H9 (cell line): ENCODE data around the gene CFAP97. TPM values are rescaled to one million over a fixed set of nuclear protein-coding genes. Genes with fewer than 3 reads are reported as not detected.
"Not testable (repeated sequence)": the region's sequence is repeated elsewhere in the genome, so short reads cannot be mapped to it uniquely, and the experiment has no call there.

Source experiments
- DNase-seq: peaks from one replicate; pipeline ENCODE4 v3.0.0-alpha.2; 2017
- H2AFZ ChIP-seq: one replicate; pipeline ENCODE4 v1.6.1; 2013; ENCODE audit warnings: mild to moderate bottlenecking, low read length, control low read depth, moderate library complexity
- H2AK5ac ChIP-seq: 2 replicates; pipeline ENCODE4 v1.6.1; 2013; ENCODE audit warnings: low read length, control low read depth, mixed read lengths; ENCODE audit not compliant: insufficient read length
- H2BK120ac ChIP-seq: one replicate; pipeline ENCODE4 v1.6.1; 2013; ENCODE audit warnings: low read depth, mild to moderate bottlenecking, low read length, control low read depth, inconsistent platforms; ENCODE audit not compliant: poor library complexity, severe bottlenecking
- H2BK12ac ChIP-seq: 2 replicates; pipeline ENCODE4 v1.6.1; 2013; ENCODE audit warnings: low read length, control low read depth, mixed read lengths, low read depth; ENCODE audit not compliant: insufficient read length
- H2BK15ac ChIP-seq: 2 replicates; pipeline ENCODE4 v1.6.1; 2013; ENCODE audit warnings: low read depth, low read length, control low read depth
- H2BK20ac ChIP-seq: one replicate; pipeline ENCODE4 v1.6.1; 2013; ENCODE audit warnings: low read depth, mild to moderate bottlenecking, low read length, control low read depth, inconsistent platforms; ENCODE audit not compliant: poor library complexity, severe bottlenecking
- H2BK5ac ChIP-seq: 2 replicates; pipeline ENCODE4 v1.6.1; 2013; ENCODE audit warnings: low read length, control low read depth, mixed read lengths; ENCODE audit not compliant: insufficient read length
- H3K14ac ChIP-seq: 2 replicates; pipeline ENCODE4 v1.6.1; 2013; ENCODE audit warnings: low read length, control low read depth; ENCODE audit not compliant: insufficient read depth
- H3K18ac ChIP-seq: 2 replicates; pipeline ENCODE4 v1.6.1; 2013; ENCODE audit warnings: low read depth, mild to moderate bottlenecking, mixed read lengths, low read length, control low read depth; ENCODE audit not compliant: insufficient read length
- H3K23ac ChIP-seq: 2 replicates; pipeline ENCODE4 v1.6.1; 2013; ENCODE audit warnings: low read length, control low read depth, mixed read lengths, low read depth; ENCODE audit not compliant: insufficient read length
- H3K23me2 ChIP-seq: 2 replicates; pipeline ENCODE4 v1.6.1; 2013; ENCODE audit warnings: low read depth, mild to moderate bottlenecking, mixed read lengths, low read length, control low read depth; ENCODE audit not compliant: insufficient read length, poor library complexity, severe bottlenecking
- H3K27ac ChIP-seq: 2 replicates; pipeline ENCODE4 v1.5.1; 2013; ENCODE audit warnings: low read length, control low read depth, mixed read lengths, low read depth; ENCODE audit not compliant: insufficient read length
- H3K27me3 ChIP-seq: 2 replicates; pipeline ENCODE4 v1.6.1; 2013; ENCODE audit warnings: low read length, control low read depth, inconsistent platforms; ENCODE audit not compliant: insufficient read depth
- H3K4ac ChIP-seq: 2 replicates; pipeline ENCODE4 v1.6.1; 2013; ENCODE audit warnings: low read depth, mild to moderate bottlenecking, control low read depth, inconsistent platforms, low read length, moderate library complexity
- H3K4me1 ChIP-seq: 2 replicates; pipeline ENCODE4 v1.6.1; 2013; ENCODE audit warnings: low read length, control low read depth, inconsistent platforms; ENCODE audit not compliant: insufficient read depth
- H3K4me2 ChIP-seq: 2 replicates; pipeline ENCODE4 v1.6.1; 2013; ENCODE audit warnings: low read length, control low read depth, mixed read lengths; ENCODE audit not compliant: insufficient read length, insufficient read depth
- H3K56ac ChIP-seq: 2 replicates; pipeline ENCODE4 v1.6.1; 2013; ENCODE audit warnings: low read depth, mild to moderate bottlenecking, mixed read lengths, low read length, control low read depth; ENCODE audit not compliant: insufficient read length
- H3K79me1 ChIP-seq: 2 replicates; pipeline ENCODE4 v1.6.1; 2013; ENCODE audit warnings: low read depth, mild to moderate bottlenecking, moderate library complexity, low read length, control low read depth, inconsistent platforms; ENCODE audit not compliant: insufficient read depth, poor library complexity, severe bottlenecking
- H3K79me2 ChIP-seq: 2 replicates; pipeline ENCODE4 v1.6.1; 2013; ENCODE audit warnings: low read length, control low read depth, inconsistent platforms; ENCODE audit not compliant: insufficient read depth
- H3K9ac ChIP-seq: 2 replicates; pipeline ENCODE4 v1.6.1; 2013; ENCODE audit warnings: low read length, control low read depth, mixed read lengths; ENCODE audit not compliant: insufficient read length; ENCODE audit errors: extremely low read depth
- H3K9me3 ChIP-seq: one replicate; pipeline ENCODE4 v1.6.1; 2013; ENCODE audit warnings: low read depth, low read length, inconsistent platforms; ENCODE audit not compliant: control insufficient read depth
- H3T11ph ChIP-seq: one replicate; pipeline ENCODE4 v1.6.1; 2013; ENCODE audit warnings: mild to moderate bottlenecking, low read length, control low read depth, inconsistent platforms
- H4K20me1 ChIP-seq: one replicate; pipeline ENCODE4 v1.6.1; 2013; ENCODE audit not compliant: control insufficient read depth, insufficient read length, insufficient read depth
- H4K5ac ChIP-seq: 2 replicates; pipeline ENCODE4 v1.6.1; 2013; ENCODE audit warnings: low read depth, mild to moderate bottlenecking, mixed read lengths, low read length, control low read depth; ENCODE audit not compliant: insufficient read length
- H4K8ac ChIP-seq: replicated peaks from 2 replicates; pipeline ENCODE4 v1.6.1; 2013; ENCODE audit warnings: low read length, control low read depth, mixed read lengths, low read depth; ENCODE audit not compliant: insufficient read length
- H4K91ac ChIP-seq: 2 replicates; pipeline ENCODE4 v1.6.1; 2013; ENCODE audit warnings: low read depth, mild to moderate bottlenecking, moderate library complexity, mixed read lengths, low read length, control low read depth; ENCODE audit not compliant: insufficient read length
- H3K27ac Mint-ChIP-seq, 3 experiments: 2 replicates in 2 of 3; 3 replicates in 1 of 3; pipeline ENCODE4 v1.8.0; 2020 to 2021; ENCODE audit warnings: mixed read lengths in 3 of 3, mild to moderate bottlenecking in 1 of 3, moderate library complexity in 1 of 3
- H3K27me3 Mint-ChIP-seq: 2 replicates; pipeline ENCODE4 v1.8.0; 2021; ENCODE audit warnings: low read depth, mild to moderate bottlenecking, moderate library complexity, mixed read lengths
- H3K36me3 Mint-ChIP-seq, 3 experiments: 2 replicates in 2 of 3; 3 replicates in 1 of 3; pipeline ENCODE4 v1.8.0; 2020 to 2021; ENCODE audit warnings: low read depth in 3 of 3, mixed read lengths in 3 of 3; ENCODE audit not compliant: insufficient read depth in 1 of 3
- H3K4me1 Mint-ChIP-seq, 2 experiments: 2 replicates each; pipeline ENCODE4 v1.8.0; 2020; ENCODE audit warnings: mixed read lengths in 2 of 2
- H3K4me3 Mint-ChIP-seq, 2 experiments: 2 replicates in 1 of 2; 3 replicates in 1 of 2; pipeline ENCODE4 v1.8.0; 2020 to 2021; ENCODE audit warnings: mild to moderate bottlenecking in 2 of 2, mixed read lengths in 2 of 2, moderate library complexity in 1 of 2
- H3K9me3 Mint-ChIP-seq, 2 experiments: 2 replicates in 1 of 2; 3 replicates in 1 of 2; pipeline ENCODE4 v1.8.0; 2020; ENCODE audit warnings: mild to moderate bottlenecking in 2 of 2, mixed read lengths in 2 of 2, moderate library complexity in 1 of 2
- CTCF ChIP-seq: fragments of 200-600 bp; sonication (generic); conservative IDR thresholded peaks from 3 replicates; pipeline ENCODE4 v1.8.0; 2021; ENCODE audit warnings: antibody characterized with exemption, mild to moderate bottlenecking
- WGBS: extraction: QIAGEN DNeasy Blood & Tissue Kit; methylation state at CpG from one replicate; pipeline ENCODE4 v1.1.7; 2013; ENCODE audit warnings: missing lambda C conversion rate, low lambda C conversion rate, mixed read lengths; ENCODE audit not compliant: insufficient read length; ENCODE audit errors: extremely low coverage; 5-methylcytosine and 5-hydroxymethylcytosine counted together
- total RNA-seq: library from RNA; stranded (reverse); gene quantifications from 2 replicates; pipeline ENCODE4 v1.2.1, GENCODE V29; 2021

Gene CFAP97
- total RNA-seq, 1 experiment from 2014 or later, result 39.3 TPM

GRCh38 chr4:185205697-185206342, 2.0 kb upstream of the CFAP97 start:
- peaks cover 0 to 6% (median 0%) of the 10 kb centered on the region in 3 experiments; a peak in 2 of 7 replicates for H3K36me3 Mint-ChIP-seq
- WGBS, result no CpG with 5 or more reads among the region's 8 CpGs

GRCh38 chr4:185205073-185205472, 1.3 kb upstream of the CFAP97 start:
- not testable (repeated sequence) for H3K9me3 ChIP-seq, H4K5ac ChIP-seq, H3K4me1 ChIP-seq, H3K4ac ChIP-seq, H4K91ac ChIP-seq, H3K14ac ChIP-seq, H2BK15ac ChIP-seq, DNase-seq, H3K23ac ChIP-seq, H3K56ac ChIP-seq, H3K27ac ChIP-seq, H3K4me2 ChIP-seq, H2AFZ ChIP-seq, H3K27ac Mint-ChIP-seq, H2BK20ac ChIP-seq, H3K79me2 ChIP-seq, H3K9me3 Mint-ChIP-seq, H3T11ph ChIP-seq, H2BK120ac ChIP-seq, H4K20me1 ChIP-seq, H2AK5ac ChIP-seq, H3K27me3 ChIP-seq, H2BK12ac ChIP-seq, H2BK5ac ChIP-seq, H3K9ac ChIP-seq, H3K4me3 Mint-ChIP-seq, H3K79me1 ChIP-seq, H3K23me2 ChIP-seq, H3K18ac ChIP-seq, H4K8ac ChIP-seq
- Mint-ChIP-seq H3K27me3 (peaks cover 19% of the 10 kb centered on the region), H3K36me3 (peaks cover 0 to 11% (median 4%) of the 10 kb centered on the region in 3 experiments; a peak in 3 of 7 replicates), H3K4me1 (peaks cover 30 to 37% of the 10 kb centered on the region in 2 experiments)
- no CpG with 5 or more reads among the region's 13 CpGs for WGBS

More at GRCh38 chr4:185205697-185206342, 2.0 kb upstream of the CFAP97 start:
- Mint-ChIP-seq H3K9me3 (0 out of 5 replicates have a peak, but pooled peaks cover 0 to 1% of the 10 kb centered on the region in 2 experiments), H3K4me1 (peaks cover 31 to 37% of the 10 kb centered on the region in 2 experiments), H3K4me3 (no peak overlapping the region), H3K27me3 (peaks cover 19% of the 10 kb centered on the region), H3K27ac (no peak overlapping the region)
- no peaks in the 10 kb centered on the region for H3K9me3 ChIP-seq
- H3K4me2 ChIP-seq, result no peak overlapping the region
- H2BK120ac ChIP-seq, result no peak overlapping the region
- H2BK15ac ChIP-seq, result no peak overlapping the region
- H3K4me1 ChIP-seq, result peaks cover 7% of the 10 kb centered on the region; the same call in 1 of the 2 replicates
- no peak overlapping the region for H2AK5ac ChIP-seq
- peaks cover 6% of the 10 kb centered on the region for H3K23me2 ChIP-seq
- H3K4ac ChIP-seq, result no peak overlapping the region
- no peak for DNase-seq
- no peak overlapping the region for H2BK12ac ChIP-seq
- H3K79me1 ChIP-seq, result no peaks in the 10 kb centered on the region
- no peak overlapping the region for H2BK20ac ChIP-seq
- no peak overlapping the region for H4K5ac ChIP-seq
- H2BK5ac ChIP-seq, result no peak overlapping the region
- H3K27ac ChIP-seq, result no peak overlapping the region
- H3T11ph ChIP-seq, result no peak overlapping the region
- no peak overlapping the region for H3K23ac ChIP-seq
- no peak overlapping the region for H3K14ac ChIP-seq
- no peak overlapping the region for H4K91ac ChIP-seq
- no peaks in the 10 kb centered on the region for H4K20me1 ChIP-seq
- H2AFZ ChIP-seq, result no peak overlapping the region
- H3K27me3 ChIP-seq, result no peaks in the 10 kb centered on the region; the same call in 1 of the 2 replicates
- no peak overlapping the region for H3K56ac ChIP-seq
- H3K79me2 ChIP-seq, result no peaks in the 10 kb centered on the region
- H3K9ac ChIP-seq, result no peak overlapping the region
- no peak overlapping the region for H3K18ac ChIP-seq
- no peak overlapping the region for H4K8ac ChIP-seq
- no peak for TF ChIP-seq CTCF
